Heart left ventricle (tissue), 13 donors: ENCODE results near the gene METTL2B.
"Not testable (repeated sequence)": the region's sequence is repeated elsewhere in the genome, so short reads cannot be mapped to it uniquely, and the experiment has no call there.

Experiments
- CTCF ChIP-seq, 12 donors: fragments of 200-600 bp; sonication (generic) in 4 of 12; IDR thresholded peaks; one replicate each; pipeline versions ENCODE4 v1.5.0 to v1.8.0; 2018 to 2022; ENCODE audit warnings: antibody characterized with exemption in 12 of 12, mild to moderate bottlenecking in 5 of 12
- POLR2A ChIP-seq, 2 donors: fragments of 450-650 bp; IDR thresholded peaks; one replicate each; pipeline ENCODE4 v1.6.1; 2017; ENCODE audit warnings: antibody characterized with exemption in 2 of 2, mild to moderate bottlenecking in 2 of 2, moderate library complexity in 2 of 2
- donor health status: ischemic (EF 13 %, LVEDD 7.1; RV severe dilation, severe dysfunction).
- donor health status: DM: no; HTN: yes; CAD: no.
- donor health status: DM: no; HTN: no; CAD: no.
- donor health status: ischemic (EF 25% LVEDD 6.9; RV normal size, moderate dysfunction).
- donor health status: ischemic (EF 25% LVEDD 5.7; RV mildly dilated, moderate dysfunction).
- donor health status: ischemic (EF 35%, LVEDD 5.7; RV mildly dilated, moderate dysfunction).
- donor health status: nonischemic (EF 11% LVEDD 7.7; RV severe dilation, severe dysfunction).
- donor health status: DM: yes; HTN: yes; CAD: no.
- donor health status: PGD.
- donor health status: ischemic (EF 29% LVEDD 5.4; RV normal size, mild dysfunction).
- donor health status: nonischemic (EF 23%, LVEDD 6.1; RV moderate dilation, normal function).

- not testable (repeated sequence) for TF ChIP-seq CTCF, POLR2A (IDR thresholded peaks at IDR 0.05)
Measured at GRCh38 chr7:128531955-128532478, 55.5 kb downstream of the METTL2B start.
